Activated T-cell treated with anti-CD3 and anti-CD28 coated beads for 24 hours (primary cell): ENCODE results near the gene PRRX2.
"Not testable (repeated sequence)": the region's sequence is repeated elsewhere in the genome, so short reads cannot be mapped to it uniquely, and the experiment has no call there.

Experiments
- DNase-seq: peaks from one replicate; pipeline ENCODE4 v3.0.0-alpha.2; 2020; ENCODE audit warnings: low read depth

The PRRX2 gene

DNA sequence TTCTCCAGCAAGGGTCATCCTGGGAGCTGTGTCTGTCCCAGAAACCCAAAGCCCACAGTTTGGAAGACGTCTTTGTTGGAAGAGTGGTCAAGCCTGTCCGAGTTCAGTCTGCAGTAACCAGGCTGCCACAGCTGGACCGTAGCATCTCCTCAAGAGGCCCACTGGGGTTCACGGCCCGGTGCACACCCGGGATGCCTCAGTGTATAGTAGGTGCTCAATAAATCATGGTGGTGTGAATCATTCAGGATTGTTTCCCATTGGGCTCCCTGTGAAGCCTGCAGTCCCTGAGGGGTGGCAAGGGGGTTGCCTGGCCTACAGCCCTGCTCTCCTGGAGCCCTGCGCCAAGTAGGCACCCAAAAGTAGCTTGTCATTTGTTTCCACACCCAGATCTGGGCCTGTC is 10.3 kb upstream of the PRRX2 start:
- DNase-seq = no peak

DNA sequence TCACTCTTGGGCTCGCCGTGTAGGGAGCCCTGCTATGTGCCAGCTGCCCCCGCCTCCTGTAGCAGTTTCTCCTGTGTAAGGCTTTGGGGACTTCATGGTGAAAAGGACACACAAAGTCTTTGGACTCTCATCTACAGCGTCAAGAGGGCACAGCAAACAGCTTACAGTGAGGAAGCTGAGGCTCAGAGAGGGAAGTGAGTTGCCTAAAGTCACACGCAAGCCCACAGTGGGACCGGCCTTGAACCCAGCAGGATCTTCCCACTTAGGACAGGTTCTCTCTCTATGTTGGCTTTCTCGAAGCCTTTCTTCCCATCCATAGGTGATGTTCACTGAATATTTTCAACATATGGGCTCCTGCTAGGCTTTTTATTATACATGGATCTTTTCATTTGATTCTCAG is 9.8 kb upstream of the PRRX2 start:
- no peak for DNase-seq

- no peak for DNase-seq
Observed at GRCh38 chr9:129656795-129657390, 8.6 kb upstream of the PRRX2 start.

GRCh38 chr9:129661029-129661428 is 4.4 kb upstream of the PRRX2 start:
- DNase-seq = no peak

DNA sequence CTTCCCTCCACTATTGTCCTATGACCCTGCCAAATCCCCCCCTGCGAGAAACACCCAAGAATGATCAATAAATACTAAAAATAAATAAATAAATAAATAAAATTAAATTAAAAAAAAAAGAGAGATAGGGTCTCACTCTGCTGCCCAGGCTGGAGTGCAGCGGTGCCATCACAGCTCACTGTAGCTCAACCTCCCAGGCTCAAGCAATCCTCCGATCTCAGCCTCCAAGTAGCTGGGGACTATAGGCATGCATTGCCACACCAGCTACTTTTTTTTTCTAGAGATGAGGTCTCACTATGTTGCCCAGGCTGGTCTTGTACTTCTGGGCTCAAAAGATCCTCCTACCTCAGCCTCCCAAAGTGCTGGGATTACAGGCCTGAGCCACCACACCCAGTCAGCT is 3.2 kb upstream of the PRRX2 start:
- not testable (repeated sequence) for DNase-seq

DNA sequence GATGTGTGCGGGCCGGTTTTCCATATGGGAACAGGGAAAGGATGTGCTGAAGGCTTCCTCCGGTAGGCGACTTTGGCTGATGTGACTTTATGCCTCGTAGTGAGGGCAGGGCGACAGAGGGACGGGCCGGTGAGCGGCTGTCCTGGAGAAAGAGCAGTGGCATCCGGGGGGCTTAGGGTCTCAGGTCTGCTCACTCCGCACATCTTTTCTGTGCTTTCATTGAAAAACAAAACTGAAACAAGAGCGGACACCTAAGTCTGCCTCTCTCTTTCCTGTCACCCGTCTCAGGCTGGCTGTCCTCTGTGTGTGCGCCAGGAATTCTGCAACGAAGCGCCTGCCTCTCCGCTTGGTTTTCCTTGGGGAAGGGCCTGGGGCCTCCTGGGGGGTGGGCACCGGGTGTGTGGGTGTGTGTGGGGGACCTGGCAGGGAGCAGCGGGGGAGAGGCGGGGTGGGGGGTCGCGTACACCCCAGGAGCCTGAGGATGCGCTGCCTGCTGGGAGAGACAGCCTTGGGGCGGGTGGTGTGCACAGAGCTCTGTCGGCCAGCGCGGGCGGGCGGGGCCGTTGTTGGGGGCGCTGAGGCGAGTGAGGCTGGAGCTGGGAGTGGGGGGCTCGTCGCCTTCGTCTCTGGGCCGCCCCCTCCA is 580 bp upstream of the PRRX2 start:
- DNase-seq = no peak

- DNase-seq = no peak
Observed at GRCh38 chr9:129665814-129666520, 520 bp downstream of the PRRX2 start.

- no peak for DNase-seq
Observed at GRCh38 chr9:129666575-129666974, 1.1 kb downstream of the PRRX2 start.

DNA sequence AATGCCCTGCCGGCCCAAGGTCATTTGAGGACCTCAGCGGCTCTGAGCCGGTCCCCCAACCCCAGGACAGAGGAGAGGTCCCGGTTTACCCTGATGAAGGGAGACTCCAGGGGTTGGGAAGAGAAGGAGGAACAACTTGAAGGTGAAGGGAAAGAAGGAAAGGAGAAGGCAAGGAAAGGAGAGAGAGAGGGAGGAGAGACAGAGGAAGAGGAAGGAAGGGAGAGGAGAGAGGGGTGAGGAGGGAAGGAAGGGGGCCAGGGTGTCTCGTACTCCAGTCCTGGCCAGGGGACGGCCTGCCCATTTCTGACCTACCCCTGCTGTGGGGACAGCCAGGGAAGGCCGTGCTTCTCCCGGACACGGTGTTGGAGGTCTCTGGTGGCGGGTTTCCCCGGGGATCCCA is 1.9 kb downstream of the PRRX2 start:
- no peak for DNase-seq

- DNase-seq = no peak
Observed at GRCh38 chr9:129667850-129668249, 2.4 kb downstream of the PRRX2 start.

- no peak for DNase-seq
Observed at GRCh38 chr9:129669141-129669718, 3.8 kb downstream of the PRRX2 start.

DNA sequence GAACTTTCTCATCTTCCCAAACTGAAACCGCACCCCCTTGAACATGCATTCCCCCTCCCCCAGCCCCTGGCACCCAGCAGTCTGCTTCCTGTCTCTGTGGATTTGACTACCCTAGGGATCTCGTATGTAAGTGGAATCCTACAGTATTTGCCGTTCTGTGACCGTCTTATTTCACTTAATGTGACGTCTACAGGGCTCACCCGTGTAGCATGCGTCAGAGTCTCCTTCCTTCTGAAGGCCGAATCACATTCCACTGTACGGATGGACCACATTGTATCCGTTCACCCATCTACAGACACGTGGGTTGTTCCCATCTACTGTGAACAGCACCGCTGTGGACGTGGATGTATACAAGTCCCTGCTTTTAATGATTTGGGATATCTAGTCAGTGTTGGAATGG is 4.5 kb downstream of the PRRX2 start:
- no peak for DNase-seq

DNA sequence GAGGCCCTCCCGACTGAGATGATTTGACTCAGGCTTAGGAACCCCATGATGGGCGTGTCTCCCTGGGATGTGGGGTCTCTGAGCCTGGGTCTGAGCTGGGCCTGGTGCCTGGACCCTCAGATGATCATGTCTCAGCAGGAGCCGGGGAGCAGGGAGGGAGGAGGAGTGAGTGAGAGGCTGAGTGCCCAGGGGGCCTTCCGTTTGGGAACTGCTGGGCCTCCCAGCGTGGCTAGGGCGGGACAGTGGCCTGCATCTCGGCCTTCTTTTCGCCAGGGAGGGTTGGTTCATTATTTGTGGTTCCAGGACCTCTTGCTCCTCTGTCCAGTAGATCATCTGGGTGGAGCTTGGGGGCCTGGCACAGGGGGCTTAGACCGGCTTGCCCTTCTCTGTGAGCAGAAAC is 5.6 kb downstream of the PRRX2 start:
- no peak for DNase-seq

DNA sequence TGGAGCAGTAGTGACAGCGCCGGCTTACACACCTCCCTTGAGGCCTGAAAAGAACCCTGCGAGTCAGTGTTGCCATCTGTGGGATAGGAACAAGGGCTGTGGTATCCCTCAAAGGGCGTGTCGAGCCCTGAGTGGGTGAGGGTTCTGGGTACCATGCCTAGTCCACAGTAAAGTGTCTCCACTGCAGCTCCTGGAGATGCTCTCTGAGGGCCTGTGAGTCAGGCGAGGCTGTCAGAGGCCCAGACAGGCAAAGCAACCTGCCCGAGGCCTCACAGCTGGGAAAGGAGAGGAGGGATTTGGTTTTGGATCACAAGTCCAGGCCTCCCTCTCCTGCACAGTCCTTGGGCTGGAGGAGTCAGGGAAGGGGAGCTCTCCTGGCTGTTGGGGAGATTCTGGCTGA is 6.1 kb downstream of the PRRX2 start:
- DNase-seq = no peak

DNA sequence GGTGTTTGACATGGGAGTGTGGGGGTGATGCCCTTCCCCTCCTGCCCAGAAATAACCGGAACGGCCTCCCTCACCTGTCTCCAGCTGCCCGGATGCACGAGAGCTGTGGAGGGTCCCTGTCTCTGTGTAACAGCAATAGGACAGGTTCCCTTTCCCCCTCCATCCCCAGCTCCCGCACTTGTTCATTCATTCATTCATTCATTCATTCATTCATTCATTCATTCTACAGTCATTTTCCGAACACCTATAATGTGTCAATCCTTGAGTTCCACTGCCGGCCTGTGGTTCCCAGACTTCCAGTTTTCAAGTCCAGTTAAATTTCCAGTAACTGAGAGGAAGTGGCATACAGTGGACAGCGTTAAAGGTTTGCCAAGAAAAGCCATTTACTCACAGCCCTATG is 7.3 kb downstream of the PRRX2 start:
- no peak for DNase-seq

GRCh38 chr9:129673602-129674001 is 8.2 kb downstream of the PRRX2 start:
- no peak for DNase-seq

- no peak for DNase-seq
Observed at GRCh38 chr9:129674229-129674628, 8.8 kb downstream of the PRRX2 start.

DNA sequence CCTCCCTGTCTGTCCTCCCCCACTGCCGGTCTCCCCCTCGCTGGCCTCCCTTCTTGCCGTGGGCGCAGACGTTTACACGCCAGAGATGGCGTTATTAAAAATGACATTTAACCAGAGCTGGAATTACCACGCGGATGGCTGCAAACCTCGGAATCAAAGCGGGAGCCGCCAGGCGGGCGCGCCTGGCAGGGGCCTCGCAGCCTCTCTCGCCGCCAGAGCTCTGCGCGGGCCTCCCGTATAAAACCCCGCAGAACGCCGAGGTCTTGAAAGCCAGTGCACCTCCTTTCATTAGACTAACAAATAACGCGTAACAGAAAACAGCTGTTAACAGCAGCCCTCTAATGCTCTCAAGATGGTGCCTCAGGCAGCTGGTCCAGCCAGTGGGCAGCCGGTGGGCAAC is 10.2 kb downstream of the PRRX2 start:
- no peak for DNase-seq

- no peak for DNase-seq
Observed at GRCh38 chr9:129676287-129676686, 10.8 kb downstream of the PRRX2 start.

- no peak for DNase-seq
Observed at GRCh38 chr9:129676975-129677374, 11.5 kb downstream of the PRRX2 start.

- DNase-seq = no peak
Observed at GRCh38 chr9:129677456-129677855, 12.0 kb downstream of the PRRX2 start.

- no peak for DNase-seq
Observed at GRCh38 chr9:129678844-129679243, 13.4 kb downstream of the PRRX2 start.

DNA sequence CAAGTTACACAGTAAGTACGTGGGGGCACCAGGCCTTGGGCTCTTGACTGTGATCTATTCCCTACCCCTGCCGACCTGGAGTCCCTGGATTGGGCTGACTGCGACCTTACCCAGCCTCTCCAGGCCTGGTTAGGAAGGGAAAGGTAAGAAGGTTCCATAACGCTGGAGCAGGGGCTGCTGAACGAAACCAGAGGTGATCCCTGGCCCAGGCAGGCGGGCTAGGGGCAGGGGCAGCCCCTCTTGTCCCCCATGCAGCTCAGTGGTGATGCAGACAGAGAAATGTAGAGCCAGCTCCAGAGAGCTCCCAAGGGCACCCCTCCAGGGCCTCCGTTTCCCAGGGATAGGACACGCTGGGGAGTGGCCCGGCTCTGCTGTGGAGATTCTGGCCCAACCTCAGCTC is 14.1 kb downstream of the PRRX2 start:
- no peak for DNase-seq
